Measurements from ENCODE around the gene CCNYL1.
"Not testable (repeated sequence)": the region's sequence is repeated elsewhere in the genome, so short reads cannot be mapped to it uniquely, and the experiment has no call there.

Gene CCNYL1

GRCh38 chr2:207734636-207735512, 23.4 kb downstream of the CCNYL1 start:
- no peak for DNase-seq (ENCODE audit: low read depth in 3 of 3)

GRCh38 chr2:207735513-207735859, 24.0 kb downstream of the CCNYL1 start:
- not testable (repeated sequence) for DNase-seq (ENCODE audit: low read depth in 3 of 3)

GRCh38 chr2:207743514-207743913, 32.1 kb downstream of the CCNYL1 start:
- no peak for DNase-seq (ENCODE audit: low read depth in 3 of 3)

GRCh38 chr2:207744050-207744449, 32.6 kb downstream of the CCNYL1 start:
- no peak for DNase-seq (ENCODE audit: low read depth in 3 of 3)

GRCh38 chr2:207744451-207744850, 33.0 kb downstream of the CCNYL1 start:
- no peak for DNase-seq (ENCODE audit: low read depth in 3 of 3)

- DNase-seq (ENCODE audit: low read depth in 3 of 3), result no peak
These were observed 34.7 kb downstream of the CCNYL1 start for GRCh38 chr2:207746131-207746530.

- DNase-seq (ENCODE audit: low read depth in 3 of 3), result no peak
These were observed 36.5 kb downstream of the CCNYL1 start for GRCh38 chr2:207747653-207748560.

GRCh38 chr2:207748993-207749392, 37.6 kb downstream of the CCNYL1 start:
- no peak for DNase-seq (ENCODE audit: low read depth in 3 of 3)

GRCh38 chr2:207749873-207750272, 38.4 kb downstream of the CCNYL1 start:
- no peak for DNase-seq (ENCODE audit: low read depth in 3 of 3)

- DNase-seq (ENCODE audit: low read depth in 3 of 3), result no peak
These were observed 38.9 kb downstream of the CCNYL1 start for GRCh38 chr2:207750345-207750744.

GRCh38 chr2:207750876-207751275, 39.4 kb downstream of the CCNYL1 start:
- DNase-seq (ENCODE audit: low read depth in 3 of 3), result no peak

GRCh38 chr2:207753688-207754087, 42.2 kb downstream of the CCNYL1 start:
- not testable (repeated sequence) for DNase-seq (ENCODE audit: low read depth in 3 of 3)

- no peak for DNase-seq (ENCODE audit: low read depth in 3 of 3)
These were observed 43.3 kb downstream of the CCNYL1 start for GRCh38 chr2:207754498-207755383.

- no peak for DNase-seq (ENCODE audit: low read depth in 3 of 3)
These were observed 46.6 kb downstream of the CCNYL1 start for GRCh38 chr2:207758025-207758424.

- DNase-seq (ENCODE audit: low read depth in 3 of 3), result no peak
These were observed 48.5 kb downstream of the CCNYL1 start for GRCh38 chr2:207759890-207760289.

- no peak for DNase-seq (ENCODE audit: low read depth in 3 of 3)
These were observed 49.0 kb downstream of the CCNYL1 start for GRCh38 chr2:207760453-207760852.

- not testable (repeated sequence) for DNase-seq (ENCODE audit: low read depth in 3 of 3)
These were observed 50.0 kb downstream of the CCNYL1 start for GRCh38 chr2:207761426-207761825.

GRCh38 chr2:207762146-207762545, 50.7 kb downstream of the CCNYL1 start:
- no peak for DNase-seq (ENCODE audit: low read depth in 3 of 3)

- DNase-seq (ENCODE audit: low read depth in 3 of 3), result no peak
These were observed 52.0 kb downstream of the CCNYL1 start for GRCh38 chr2:207763303-207763917.

- DNase-seq (ENCODE audit: low read depth in 3 of 3), result no peak
These were observed 52.7 kb downstream of the CCNYL1 start for GRCh38 chr2:207764096-207764630.

- DNase-seq (ENCODE audit: low read depth in 3 of 3), result no peak
These were observed 54.1 kb downstream of the CCNYL1 start for GRCh38 chr2:207765547-207765946.
